Activated gamma-delta T cell treated with Interleukin-2 at 50 U/mL for 16 hours (primary cell): Measurements from ENCODE around the gene GCK.
"Not testable (repeated sequence)": the region's sequence is repeated elsewhere in the genome, so short reads cannot be mapped to it uniquely, and the experiment has no call there.

Experiments used
- DNase-seq: peaks from one replicate; pipeline ENCODE4 v3.0.0-alpha.2; 2020

GCK gene

DNA sequence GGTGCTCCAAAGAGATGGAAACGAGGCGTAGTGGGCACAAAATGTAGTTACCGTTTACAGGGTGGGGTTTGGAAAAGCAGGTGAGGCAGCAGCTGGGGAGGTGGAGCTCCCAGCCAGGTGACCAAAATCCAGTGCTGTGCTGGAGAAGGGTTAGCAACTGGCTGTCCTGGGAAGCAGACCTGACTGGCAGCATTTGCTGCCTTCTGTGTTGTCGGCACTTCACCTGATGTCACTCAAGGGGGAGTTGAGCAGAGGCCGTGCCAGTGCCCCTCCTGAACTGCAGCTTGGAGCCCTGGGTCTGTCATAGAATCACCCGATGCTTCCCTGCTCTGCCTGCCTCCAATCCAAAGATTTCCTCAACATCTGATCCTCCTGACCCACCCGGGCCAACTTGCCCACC, 12.8 kb downstream of the GCK start:
- no peak for DNase-seq

DNA sequence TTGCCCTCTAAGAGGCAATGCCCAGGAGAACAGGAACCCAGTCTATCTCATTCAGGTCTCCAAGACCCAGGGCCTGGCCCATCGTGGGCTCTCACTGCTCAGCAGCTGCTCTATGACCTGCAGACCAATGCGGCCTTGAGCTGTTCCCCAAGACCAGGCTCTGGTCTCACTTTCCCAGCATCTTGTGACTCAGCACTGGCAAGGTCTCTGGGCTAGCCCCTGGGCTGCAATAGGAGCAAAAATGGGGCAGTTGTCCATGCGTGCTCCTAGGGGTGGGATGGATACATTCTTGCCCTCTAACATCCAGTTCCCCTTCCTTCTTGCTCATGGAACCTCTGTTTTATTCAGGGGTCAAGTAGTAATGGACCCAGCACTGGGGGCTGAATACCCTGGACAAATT, 13.5 kb downstream of the GCK start:
- no peak for DNase-seq

- not testable (repeated sequence) for DNase-seq
Observed at GRCh38 chr7:44174694-44174948, 14.6 kb downstream of the GCK start.

GRCh38 chr7:44173911-44174693, 15.1 kb downstream of the GCK start:
- no peak for DNase-seq

GRCh38 chr7:44172803-44173424, 16.3 kb downstream of the GCK start:
- DNase-seq = no peak

DNA sequence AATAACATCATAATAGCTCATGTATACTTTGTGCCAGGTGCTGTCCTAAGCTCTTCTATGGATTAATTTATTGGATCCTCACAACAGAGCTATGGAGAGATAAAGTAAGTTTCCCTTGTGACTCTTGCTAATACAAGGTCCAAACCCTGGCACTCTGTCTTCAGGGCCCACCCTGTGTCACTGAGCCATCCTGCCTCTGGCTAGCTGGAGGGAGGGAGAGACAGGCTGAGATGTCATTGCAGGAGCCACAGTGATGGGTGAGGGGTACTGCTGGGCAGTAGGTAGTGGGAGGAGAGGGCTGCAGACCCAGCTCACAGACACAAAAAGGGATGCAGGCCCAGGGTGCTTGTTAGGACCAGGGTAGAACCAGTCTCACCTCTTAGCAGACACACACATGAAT, 16.9 kb downstream of the GCK start:
- DNase-seq = no peak

- not testable (repeated sequence) for DNase-seq
Observed at GRCh38 chr7:44171901-44172300, 17.3 kb downstream of the GCK start.

DNA sequence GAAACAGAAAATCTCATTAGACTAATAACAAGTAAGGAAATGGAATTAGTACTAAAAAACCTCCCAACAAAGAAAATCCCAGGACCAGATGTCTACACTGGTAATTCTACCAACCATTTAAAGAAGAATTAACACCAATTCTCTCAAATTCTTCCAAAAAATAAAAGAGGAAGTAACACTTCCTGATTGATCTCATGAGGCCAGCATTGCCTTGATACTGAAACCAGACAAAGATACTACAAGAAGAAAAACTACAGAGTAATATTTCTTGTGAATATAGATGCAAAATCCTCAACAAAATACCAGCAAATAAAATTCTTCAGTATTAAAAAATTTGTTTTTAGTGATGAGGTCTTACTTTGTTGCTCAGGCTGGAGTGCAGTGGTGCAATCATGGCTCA, 21.3 kb downstream of the GCK start:
- no peak for DNase-seq

GRCh38 chr7:44163591-44163990, 25.6 kb downstream of the GCK start:
- no peak for DNase-seq

GRCh38 chr7:44162785-44163395, 26.3 kb downstream of the GCK start:
- DNase-seq = no peak

DNA sequence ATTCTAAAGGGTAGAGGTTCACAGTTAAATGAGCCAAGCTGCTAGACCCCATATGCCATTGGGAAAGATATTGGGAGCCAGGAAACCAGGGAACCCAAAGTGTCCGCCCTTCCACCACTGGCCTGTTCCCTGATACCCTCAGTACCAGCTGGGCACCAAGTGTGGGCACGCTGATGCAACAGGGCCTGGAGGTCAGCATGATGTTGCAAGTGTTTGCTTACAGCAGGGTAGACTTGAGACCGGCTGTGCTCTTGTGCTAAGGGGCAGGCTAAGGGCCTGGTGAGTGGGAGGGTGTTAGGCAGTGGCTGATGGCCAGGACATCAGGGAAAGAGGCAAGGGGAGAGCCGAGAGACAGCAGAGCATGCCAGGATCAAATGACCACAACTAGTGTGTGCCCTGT, 27.1 kb downstream of the GCK start:
- DNase-seq = no peak

- no peak for DNase-seq
Observed at GRCh38 chr7:44161371-44161770, 27.9 kb downstream of the GCK start.

DNA sequence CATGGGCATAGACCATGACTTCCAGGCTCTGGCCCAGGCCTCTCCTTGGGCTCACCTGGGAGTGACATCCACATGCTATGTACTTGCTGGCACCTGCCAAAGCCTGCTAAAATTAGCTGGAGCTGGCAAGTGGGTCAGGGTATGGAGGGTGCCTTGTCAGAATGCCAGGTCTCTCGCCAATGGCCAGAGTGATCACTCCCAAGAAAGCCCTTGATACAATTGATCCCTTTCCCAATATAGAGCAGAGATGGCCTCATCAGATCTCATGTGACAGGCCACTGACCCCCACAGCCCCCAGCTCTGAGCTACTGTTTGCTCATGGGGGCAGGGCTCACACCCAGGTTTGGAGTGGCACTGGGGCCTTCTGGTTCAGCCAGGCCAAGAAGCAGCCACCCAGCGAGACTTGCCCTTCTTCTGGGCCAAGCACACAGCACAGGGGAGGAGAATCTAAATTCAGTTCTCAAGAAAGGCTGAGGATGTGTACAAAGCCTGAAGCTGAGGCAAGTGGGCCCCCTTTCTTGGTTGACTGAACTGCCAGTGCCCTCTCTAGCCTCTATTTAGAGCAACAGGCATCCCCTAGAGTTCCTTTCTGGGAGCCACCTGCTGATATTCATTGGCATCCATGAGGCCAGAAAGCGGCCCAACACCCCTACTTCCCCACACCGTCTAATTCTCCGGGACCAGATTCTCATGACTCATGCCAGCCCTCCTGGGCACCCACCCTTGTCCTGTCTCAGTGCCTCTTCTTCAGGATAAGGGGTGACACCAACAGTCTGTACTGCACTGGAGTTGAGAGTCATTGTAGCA, 29.2 kb downstream of the GCK start:
- DNase-seq = no peak

DNA sequence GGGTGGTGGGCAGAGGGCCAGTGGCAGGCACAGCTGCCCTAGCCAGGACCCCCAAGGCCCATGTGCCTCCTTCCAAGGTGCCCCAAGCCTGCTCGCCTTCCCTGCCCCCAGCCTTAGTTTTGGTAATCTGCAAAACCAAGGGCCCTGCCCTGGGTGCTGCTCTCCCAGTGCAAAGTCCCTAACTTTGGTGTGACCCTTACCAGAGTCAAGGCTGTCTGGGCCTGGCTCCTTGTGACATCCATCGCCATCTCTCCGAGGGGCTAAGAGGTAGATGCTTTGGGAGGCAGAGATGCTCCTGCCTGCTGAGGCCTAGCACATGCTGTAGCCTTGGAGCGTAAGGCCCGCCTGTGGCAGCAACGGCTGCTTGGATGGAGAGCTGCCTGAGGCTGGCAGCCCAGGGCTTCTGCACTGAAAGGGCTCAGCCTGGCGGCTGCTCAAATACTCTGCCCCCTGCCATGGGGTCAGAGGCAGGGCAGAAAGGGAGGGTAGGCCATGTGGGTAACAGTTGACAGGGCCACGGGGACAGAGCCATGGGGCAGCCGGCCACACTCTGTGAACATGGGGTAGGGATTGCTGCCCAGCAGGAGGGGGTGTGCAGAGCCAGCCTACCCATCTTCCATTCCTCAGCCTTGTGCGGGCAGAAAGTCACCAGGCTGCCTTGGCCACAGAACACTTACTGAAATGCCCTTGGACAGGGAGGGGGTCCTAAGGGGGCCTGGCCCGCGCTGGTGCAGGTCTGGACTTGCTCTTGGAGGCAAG, 30.2 kb downstream of the GCK start:
- DNase-seq = no peak

DNA sequence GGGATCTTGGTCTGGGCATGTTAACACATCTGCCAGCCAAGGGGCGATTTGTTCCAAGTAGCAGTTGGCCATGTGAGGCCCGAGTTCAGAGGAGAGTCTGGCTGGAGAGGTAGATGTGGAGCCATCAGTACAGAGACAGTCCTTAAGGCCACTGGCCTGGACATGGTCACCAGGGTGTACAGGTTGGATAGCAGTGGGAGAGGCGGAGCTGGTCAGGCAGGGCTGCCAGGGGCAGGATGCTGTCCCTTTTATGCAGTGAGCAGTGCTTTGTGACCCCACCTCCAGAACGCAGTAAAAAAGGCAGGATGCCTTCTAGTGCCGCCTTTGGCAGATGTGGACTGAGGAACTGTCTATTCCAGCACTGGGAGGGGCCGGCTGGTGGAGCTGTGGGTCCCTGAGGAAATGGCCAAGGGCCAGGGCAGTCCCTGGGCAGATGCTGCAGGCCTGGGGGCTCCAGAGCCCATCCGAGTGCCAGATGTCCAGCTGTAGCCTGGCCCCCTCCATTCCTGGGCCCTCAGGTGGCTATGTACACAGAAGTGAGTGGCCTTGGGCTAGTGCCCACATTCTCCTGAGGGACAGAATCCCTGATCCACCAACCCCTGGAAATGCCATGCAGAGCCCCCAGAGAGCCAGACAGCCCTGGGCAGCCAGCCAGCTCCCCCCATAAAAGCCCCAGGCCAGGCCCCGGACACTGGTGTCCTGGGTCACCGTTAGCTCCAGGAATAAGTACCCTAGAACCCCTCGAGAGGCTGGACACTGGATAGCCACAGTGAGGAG, 31.0 kb downstream of the GCK start:
- no peak for DNase-seq

- DNase-seq = no peak
Observed at GRCh38 chr7:44157116-44158080, 31.8 kb downstream of the GCK start.

DNA sequence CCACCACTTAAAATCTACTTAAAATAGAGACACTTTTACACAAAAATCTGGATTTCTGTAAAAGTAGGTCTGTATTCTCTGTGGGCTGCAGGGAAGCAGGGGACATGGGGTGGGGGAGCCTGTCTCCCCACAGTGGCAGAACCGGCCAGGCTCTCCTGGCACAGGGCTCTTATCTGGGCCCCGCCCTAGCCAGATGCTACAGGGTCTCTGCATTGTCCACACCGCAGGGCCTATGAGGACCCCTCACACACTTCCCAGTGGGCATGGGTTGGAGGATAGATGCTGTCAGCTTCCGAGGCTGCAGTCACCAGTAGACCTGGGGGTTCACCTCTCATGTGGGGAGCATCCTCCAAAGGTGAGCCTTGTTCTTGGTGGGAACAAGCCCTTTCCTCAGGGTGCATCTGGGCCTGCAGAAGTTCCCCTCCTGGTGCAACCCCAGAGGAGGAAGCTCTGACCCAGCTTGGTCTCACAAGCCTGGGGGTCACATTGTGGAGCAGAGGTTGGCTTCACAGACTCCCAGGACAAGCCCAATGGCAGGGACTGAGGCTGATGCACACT, 32.7 kb downstream of the GCK start:
- no peak for DNase-seq

- DNase-seq = no peak
Observed at GRCh38 chr7:44155191-44156185, 33.8 kb downstream of the GCK start.

DNA sequence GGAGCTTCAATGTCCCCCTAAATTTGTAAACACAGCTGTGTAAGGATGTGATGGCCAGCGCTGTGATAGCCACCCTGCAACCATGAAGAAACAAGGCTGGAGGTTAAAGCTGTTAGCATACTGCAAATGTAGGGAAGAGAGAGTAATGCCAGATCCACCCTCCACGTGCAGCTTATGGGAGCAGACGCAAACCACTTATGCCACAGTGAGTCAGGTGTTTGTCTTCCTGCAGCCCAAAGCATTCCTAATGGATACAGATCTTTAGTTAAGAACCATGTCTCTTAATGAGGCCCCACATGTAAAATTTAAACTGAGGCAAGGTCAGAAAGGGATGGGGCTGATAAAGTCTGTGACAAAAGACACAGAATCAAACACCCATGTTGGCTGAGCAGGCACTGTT, 34.5 kb downstream of the GCK start:
- no peak for DNase-seq
